ENCODE measurements around the gene CERCAM.

GRCh38 chr9:128409978-128410377 lies 10.7 kb upstream of the CERCAM start:
- TF ChIP-seq POLR2AphosphoS5 (IDR thresholded peaks at IDR 0.05): no peak
- no peak for TF ChIP-seq POLR2A (IDR thresholded peaks at IDR 0.05)

All from breast epithelium (tissue), 3 donors.